OCI-LY7 (cell line): ENCODE results near the gene CLIC4. TPM values are rescaled to one million over a fixed set of nuclear protein-coding genes. Genes with fewer than 3 reads are reported as not detected.

Experiments used
- BruUV-seq: library from RNA; stranded (reverse); fragments of 400-500 nt; replicated peaks from 2 replicates; lab custom pipeline; 2021; lab: Mats Ljungman, UMichigan
- CTCF ChIA-PET: fragments of 300-600 bp; sonication (Branson Sonifier 250); formaldehyde crosslinking; loops from one replicate; lab custom pipeline; 2022; ENCODE audit warnings: antibody characterized with exemption; ENCODE audit not compliant: unreplicated experiment; lab: Charles Lee
- POLR2A ChIA-PET: fragments of 300-600 bp; sonication (Branson Sonifier 250); formaldehyde crosslinking; loops from one replicate; lab custom pipeline; 2022; ENCODE audit warnings: antibody characterized with exemption; lab: Charles Lee
- DNase-seq: peaks from one replicate; pipeline ENCODE4 v3.0.0-alpha.2; 2015; ENCODE audit warnings: low spot score
- H2AFZ ChIP-seq: fragments of 200-600 bp; sonication (generic), shearing (Covaris generic); 2 replicates; pipeline ENCODE4 v1.6.1; 2014; ENCODE audit warnings: mild to moderate bottlenecking, antibody characterized with exemption, low read length, moderate library complexity
- H3K27ac ChIP-seq: fragments of 200-600 bp; sonication (generic); 2 replicates; pipeline ENCODE4 v1.5.1; 2014; ENCODE audit warnings: mixed run types, low read depth, mild to moderate bottlenecking, moderate library complexity, low read length, inconsistent platforms; ENCODE audit not compliant: poor library complexity, severe bottlenecking
- H3K36me3 ChIP-seq: fragments of 200-600 bp; sonication (generic); 2 replicates; pipeline ENCODE4 v1.6.1; 2014; ENCODE audit warnings: mild to moderate bottlenecking, antibody characterized with exemption, low read length, moderate library complexity, mixed read lengths; ENCODE audit not compliant: insufficient read depth
- H3K4me1 ChIP-seq: fragments of 200-600 bp; sonication (generic); 2 replicates; pipeline ENCODE4 v1.5.1; 2014; ENCODE audit warnings: mild to moderate bottlenecking, low read length; ENCODE audit not compliant: insufficient read depth, poor library complexity, severe bottlenecking
- H3K4me2 ChIP-seq: fragments of 200-600 bp; sonication (generic); 2 replicates; pipeline ENCODE4 v1.6.1; 2014; ENCODE audit warnings: mild to moderate bottlenecking, low read length
- H3K4me3 ChIP-seq: fragments of 200-600 bp; sonication (generic); 2 replicates; pipeline ENCODE4 v1.5.1; 2014; ENCODE audit warnings: mild to moderate bottlenecking, low read depth, low read length; ENCODE audit not compliant: poor library complexity, severe bottlenecking
- H3K79me2 ChIP-seq: fragments of 200-600 bp; sonication (generic); 2 replicates; pipeline ENCODE4 v1.6.1; 2016; ENCODE audit warnings: low read depth, mild to moderate bottlenecking, low read length, moderate library complexity, mixed read lengths; ENCODE audit not compliant: insufficient read depth
- H3K9me2 ChIP-seq: fragments of 200-600 bp; sonication (generic); 2 replicates; pipeline ENCODE4 v1.6.1; 2016; ENCODE audit warnings: mild to moderate bottlenecking, low read length, mixed read lengths; ENCODE audit not compliant: insufficient read depth
- H3K9me3 ChIP-seq: fragments of 200-600 bp; sonication (generic); 2 replicates; pipeline ENCODE4 v1.6.1; 2014; ENCODE audit warnings: mild to moderate bottlenecking, mixed run types, low read length, mixed read lengths
- H4K20me1 ChIP-seq: fragments of 200-600 bp; sonication (generic); 2 replicates; pipeline ENCODE4 v1.6.1; 2014; ENCODE audit warnings: mild to moderate bottlenecking, antibody characterized with exemption, low read length, moderate library complexity, mixed read lengths; ENCODE audit not compliant: insufficient read depth
- CTCF ChIP-seq: fragments of 200-600 bp; sonication (generic); conservative IDR thresholded peaks from 2 replicates; pipeline ENCODE4 v1.5.1; 2014; ENCODE audit warnings: mild to moderate bottlenecking, antibody characterized with exemption, low read length, moderate library complexity, mixed read lengths
- EZH2phosphoT487 ChIP-seq: fragments of 200-600 bp; sonication (generic); IDR thresholded peaks from 2 replicates; pipeline ENCODE4 v1.6.1; 2018; ENCODE audit warnings: low read depth, borderline replicate concordance, mild to moderate bottlenecking, mixed run types, antibody characterized with exemption, low read length, moderate library complexity, mixed read lengths
- intact Hi-C: fragments of 100-400 bp; cut with micrococcal nuclease; formaldehyde crosslinking; loops from one replicate; pipeline ENCODE4 v1.10.0; 2022; ENCODE audit not compliant: unreplicated experiment
- total RNA-seq, 2 experiments: library from RNA; depleted of rRNA in 1 of 2; stranded (reverse); fragments of >200 nt in 1 of 2; shearing (Covaris generic) in 1 of 2; gene quantifications; 2 replicates each; pipeline ENCODE4 v1.2.3, GENCODE V29; 2014 to 2022

The CLIC4 gene
- total RNA-seq, 2 experiments from 2014 or later: 35.5 to 116 TPM

DNA sequence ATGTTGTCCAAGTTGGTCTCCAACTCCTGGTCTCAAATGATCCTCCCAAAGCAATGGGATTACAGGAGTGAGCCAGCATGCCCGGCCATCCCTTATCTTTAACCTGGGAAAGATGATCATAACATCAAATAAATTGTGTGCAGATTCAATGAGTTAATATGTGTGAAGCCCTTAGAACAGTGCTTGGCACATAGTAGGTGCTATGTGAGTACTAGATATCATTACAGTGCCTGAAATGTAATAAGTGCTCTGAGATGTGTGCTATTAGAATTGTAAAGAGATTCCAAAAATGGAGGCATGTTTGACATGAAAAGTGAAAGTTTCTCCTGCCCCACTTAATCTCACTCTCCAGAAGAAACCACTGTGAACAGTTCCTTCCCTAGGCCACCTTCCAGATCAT, 113.0 kb downstream of the CLIC4 start:
- no peak overlapping the region for H2AFZ ChIP-seq
- no peaks in the 10 kb centered on the region for H3K79me2 ChIP-seq
- no peaks in the 10 kb centered on the region for H3K9me2 ChIP-seq
- BruUV-seq: no TSS peak
- intact Hi-C loops: no loop called here
- no peak overlapping the region for H3K4me3 ChIP-seq
- no peak for DNase-seq
- POLR2A ChIA-PET: no interaction called here
- no peak overlapping the region for H3K4me2 ChIP-seq
- CTCF ChIA-PET: no interaction called here
- no peaks in the 10 kb centered on the region for H3K9me3 ChIP-seq
- H3K36me3 ChIP-seq: no peaks in the 10 kb centered on the region
- TF ChIP-seq EZH2phosphoT487: no peak
- TF ChIP-seq CTCF: no peak
- no peaks in the 10 kb centered on the region; the same call in 1 of the 2 replicates for H4K20me1 ChIP-seq
- no peak overlapping the region for H3K27ac ChIP-seq
- no peaks in the 10 kb centered on the region for H3K4me1 ChIP-seq

DNA sequence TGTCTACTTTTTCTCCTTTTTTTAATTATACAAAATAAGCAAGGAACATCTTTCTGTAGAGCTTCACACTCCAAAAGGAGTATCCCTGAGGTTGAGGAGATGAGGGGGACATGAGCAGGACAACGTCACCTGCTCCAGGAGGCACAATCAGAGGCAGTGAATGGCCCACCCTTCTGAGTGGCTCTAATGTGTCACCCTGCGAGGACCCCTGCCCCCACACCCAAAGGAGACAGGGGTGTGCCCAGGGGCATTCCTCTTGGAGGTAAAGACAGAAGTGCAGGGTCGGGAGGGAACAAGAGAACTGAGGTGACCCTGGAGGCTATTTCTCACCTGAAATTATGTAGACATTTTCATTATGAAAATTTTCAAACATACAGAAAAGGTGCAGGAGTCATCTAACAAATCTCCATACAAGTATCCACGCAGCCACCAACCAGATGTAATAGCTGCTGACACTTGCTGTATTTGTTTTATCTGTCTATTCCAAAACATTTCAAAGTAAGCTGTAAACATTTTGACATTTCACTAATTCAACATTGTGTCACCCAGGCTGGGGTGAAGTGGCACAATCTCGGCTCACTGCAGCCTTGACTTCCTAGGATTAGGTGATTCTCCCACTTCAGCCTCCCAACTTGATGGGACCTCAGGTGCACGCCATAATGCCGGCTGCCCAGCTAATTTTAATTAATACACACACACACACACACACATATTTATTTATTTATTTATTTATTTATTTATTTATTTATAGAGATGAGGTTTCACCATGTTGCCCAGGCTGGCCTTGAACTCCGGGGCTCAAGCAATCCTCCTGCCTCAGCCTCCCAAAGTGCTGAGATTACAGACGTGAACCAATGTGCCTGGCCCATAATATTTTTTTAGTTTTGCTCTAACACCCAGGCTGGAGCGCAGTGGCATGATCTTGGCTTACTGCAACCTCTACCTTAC, 114.1 kb downstream of the CLIC4 start:
- Histone ChIP-seq H3K4me2 (no peak overlapping the region), H3K4me3 (no peak overlapping the region), H3K27ac (no peak overlapping the region), H3K36me3 (no peaks in the 10 kb centered on the region), H2AFZ (no peak overlapping the region), H3K79me2 (no peaks in the 10 kb centered on the region), H4K20me1 (no peaks in the 10 kb centered on the region; the same call in 1 of the 2 replicates), H3K9me2 (no peaks in the 10 kb centered on the region), H3K9me3 (no peaks in the 10 kb centered on the region), H3K4me1 (no peaks in the 10 kb centered on the region)
- TF ChIP-seq CTCF: no peak
- no peak for TF ChIP-seq EZH2phosphoT487
- no TSS peak for BruUV-seq
- POLR2A ChIA-PET: interaction anchor here (0.5 kb wide), 1 partner anchor 744 kb away, joined by 3 read pairs; no protein-coding TSS in a partner anchor
- intact Hi-C loops: no loop called here
- no peak for DNase-seq
- CTCF ChIA-PET: no interaction called here

DNA sequence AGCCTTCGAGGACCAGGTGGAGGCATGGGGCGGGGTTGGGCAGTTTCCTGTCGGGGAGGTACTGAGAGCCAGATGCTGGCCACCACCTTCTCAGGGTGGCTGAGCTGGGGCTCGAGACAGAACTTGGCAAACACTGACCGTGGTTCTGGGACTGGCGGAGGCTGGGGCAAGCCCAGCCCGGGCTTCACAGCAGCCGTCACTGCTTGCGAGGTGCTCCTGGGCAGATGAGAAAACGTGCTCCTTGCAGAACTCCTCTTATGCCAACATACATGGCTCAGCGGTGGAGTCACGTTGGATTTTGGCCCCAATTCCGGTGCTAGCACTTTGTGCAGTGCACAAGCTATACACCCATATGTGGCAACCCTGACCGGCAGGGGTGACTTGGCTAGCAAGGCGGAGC, 115.6 kb downstream of the CLIC4 start:
- Histone ChIP-seq H3K4me3 (no peak overlapping the region), H2AFZ (no peak overlapping the region), H3K4me2 (no peak overlapping the region), H3K36me3 (no peaks in the 10 kb centered on the region), H3K27ac (no peak overlapping the region), H4K20me1 (no peaks in the 10 kb centered on the region), H3K79me2 (no peaks in the 10 kb centered on the region), H3K9me2 (no peaks in the 10 kb centered on the region), H3K9me3 (no peaks in the 10 kb centered on the region), H3K4me1 (no peaks in the 10 kb centered on the region)
- BruUV-seq: no TSS peak
- DNase-seq: no peak
- intact Hi-C loops: no loop called here
- ChIA-PET CTCF (no interaction called here), POLR2A (no interaction called here)
- TF ChIP-seq EZH2phosphoT487 (no peak), CTCF (no peak)
